Esophagus squamous epithelium (tissue), 5 donors: Measurements from ENCODE around the gene NOSTRIN. TPM values are rescaled to one million over a fixed set of nuclear protein-coding genes. Genes with fewer than 3 reads are reported as not detected.

ENCODE experiments used
- DNase-seq: peaks from one replicate; lab custom pipeline; 2025; lab: John Stamatoyannopoulos, UW
- H3K27ac ChIP-seq, 4 donors: fragments of 200-600 bp; sonication (generic); one replicate each; pipeline ENCODE4 v1.5.1; 2016 to 2019; ENCODE audit warnings: mild to moderate bottlenecking in 1 of 4
- H3K27me3 ChIP-seq, 4 donors: fragments of 200-600 bp; sonication (generic); 1 replicate in 3 of 4; 2 replicates in 1 of 4; pipeline versions ENCODE4 v1.5.1 to v1.6.0; 2017 to 2021; ENCODE audit warnings: antibody characterized with exemption in 1 of 4
- H3K36me3 ChIP-seq, 3 donors: fragments of 200-600 bp; sonication (generic); one replicate each; pipeline ENCODE4 v1.5.1; 2016 to 2019
- H3K4me1 ChIP-seq, 3 donors: fragments of 200-600 bp; sonication (generic); one replicate each; pipeline ENCODE4 v1.5.1; 2017 to 2019
- H3K4me3 ChIP-seq, 4 donors: fragments of 200-600 bp; sonication (generic); 1 replicate in 3 of 4; 2 replicates in 1 of 4; pipeline ENCODE4 v1.5.1; 2016 to 2019; ENCODE audit warnings: mild to moderate bottlenecking in 2 of 4, moderate library complexity in 1 of 4
- H3K9me3 ChIP-seq, 3 donors: fragments of 200-600 bp; sonication (generic); one replicate each; pipeline ENCODE4 v1.5.1; 2016 to 2019
- POLR2A ChIP-seq, 4 donors: fragments of 450-650 bp; IDR thresholded peaks; one replicate each; pipeline ENCODE4 v1.6.1; 2017; ENCODE audit warnings: antibody characterized with exemption in 4 of 4, mild to moderate bottlenecking in 4 of 4, moderate library complexity in 3 of 4
- WGBS, 2 donors: methylation state at CpG; one replicate each; pipeline ENCODE4 v1.1.5; 2018; 5-methylcytosine and 5-hydroxymethylcytosine counted together
- intact Hi-C: fragments of 100-400 bp; cut with DNase I; formaldehyde crosslinking; loops from one replicate; pipeline ENCODE4 v1.15.0; 2022
- total RNA-seq, 4 donors: library from RNA; depleted of rRNA; stranded (reverse); fragments of >200 nt; gene quantifications; one replicate each; pipeline ENCODE4 v1.1.0, GENCODE V29; 2016
- TF ChIP-seq, protein P1 (sequence below), 6 experiments: fragments of 450-650 bp in 4 of 6; fragments of 200-600 bp in 2 of 6; sonication (generic) in 2 of 6; IDR thresholded peaks; one replicate each; pipeline ENCODE4 v1.5.1; 2016 to 2019; ENCODE audit warnings: antibody characterized with exemption in 6 of 6, mild to moderate bottlenecking in 4 of 6, moderate library complexity in 4 of 6
- donor health status: DM: yes; HTN: yes; CAD: no.

Gene NOSTRIN
- total RNA-seq, 4 donors from 2014 or later, result 0.76 to 15.6 (median 4.2) TPM

DNA sequence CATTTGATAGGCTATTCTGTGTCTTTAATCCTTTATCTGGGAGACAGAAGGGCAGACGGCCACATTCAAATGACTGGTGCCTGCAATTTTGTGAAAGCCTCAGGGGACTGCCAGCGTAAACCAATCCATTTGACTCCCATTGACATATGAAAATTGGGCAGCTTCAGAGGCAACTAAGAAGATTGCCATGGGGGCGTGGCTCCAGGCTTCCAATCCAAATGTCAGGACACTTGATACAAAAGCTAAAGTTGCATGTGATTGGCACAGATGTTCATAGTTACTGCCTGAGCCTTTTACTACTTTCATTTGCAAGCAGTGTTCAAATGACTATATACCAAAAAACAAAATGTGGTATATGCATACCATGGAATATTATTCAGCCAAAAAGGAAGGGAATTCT lies 45.8 kb downstream of the NOSTRIN start:
- Histone ChIP-seq H3K4me1 (no peaks in the 10 kb centered on the region), H3K27me3 (no peaks in the 10 kb centered on the region), H3K36me3 (no peaks in the 10 kb centered on the region), H3K4me3 (no peak overlapping the region), H3K27ac (no peak overlapping the region), H3K9me3 (no peaks in the 10 kb centered on the region)
- no peak for TF ChIP-seq POLR2A (IDR thresholded peaks at IDR 0.05)
- TF ChIP-seq, protein P1, sequence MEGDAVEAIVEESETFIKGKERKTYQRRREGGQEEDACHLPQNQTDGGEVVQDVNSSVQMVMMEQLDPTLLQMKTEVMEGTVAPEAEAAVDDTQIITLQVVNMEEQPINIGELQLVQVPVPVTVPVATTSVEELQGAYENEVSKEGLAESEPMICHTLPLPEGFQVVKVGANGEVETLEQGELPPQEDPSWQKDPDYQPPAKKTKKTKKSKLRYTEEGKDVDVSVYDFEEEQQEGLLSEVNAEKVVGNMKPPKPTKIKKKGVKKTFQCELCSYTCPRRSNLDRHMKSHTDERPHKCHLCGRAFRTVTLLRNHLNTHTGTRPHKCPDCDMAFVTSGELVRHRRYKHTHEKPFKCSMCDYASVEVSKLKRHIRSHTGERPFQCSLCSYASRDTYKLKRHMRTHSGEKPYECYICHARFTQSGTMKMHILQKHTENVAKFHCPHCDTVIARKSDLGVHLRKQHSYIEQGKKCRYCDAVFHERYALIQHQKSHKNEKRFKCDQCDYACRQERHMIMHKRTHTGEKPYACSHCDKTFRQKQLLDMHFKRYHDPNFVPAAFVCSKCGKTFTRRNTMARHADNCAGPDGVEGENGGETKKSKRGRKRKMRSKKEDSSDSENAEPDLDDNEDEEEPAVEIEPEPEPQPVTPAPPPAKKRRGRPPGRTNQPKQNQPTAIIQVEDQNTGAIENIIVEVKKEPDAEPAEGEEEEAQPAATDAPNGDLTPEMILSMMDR (IDR thresholded peaks at IDR 0.05), result no peak
- WGBS, 2 donors, result 79 to 96% methylated on average over 3 of the region's 3 CpGs
- DNase-seq, result no peak
- intact Hi-C loops, result no loop called here

DNA sequence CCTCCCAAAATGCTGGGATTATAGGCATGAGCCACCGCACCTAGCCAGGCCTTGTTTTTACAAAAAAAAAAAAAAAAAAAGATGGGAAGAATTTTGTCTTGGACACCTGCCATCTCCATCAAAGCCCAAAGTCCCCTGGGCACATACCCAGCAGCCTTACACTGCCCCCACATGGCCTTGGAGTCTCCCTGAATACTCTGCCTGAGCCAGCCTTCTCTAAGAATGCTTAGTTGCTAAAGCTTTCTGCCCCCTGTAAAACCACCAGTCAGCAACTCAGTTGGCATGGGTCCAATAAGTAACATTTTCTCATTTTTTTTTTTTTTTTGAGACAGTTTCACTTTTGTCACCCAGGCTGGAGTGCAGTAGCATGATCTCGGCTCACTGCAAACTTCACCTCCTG lies 47.2 kb downstream of the NOSTRIN start:
- 40 to 77% methylated on average over 1 to 2 of the region's 2 CpGs for WGBS, 2 donors
- no peaks in the 10 kb centered on the region for H3K27me3 ChIP-seq
- no peak overlapping the region for H3K4me3 ChIP-seq
- no peak for TF ChIP-seq POLR2A (IDR thresholded peaks at IDR 0.05)
- TF ChIP-seq, protein P1 (IDR thresholded peaks at IDR 0.05), result no peak
- no peaks in the 10 kb centered on the region for H3K4me1 ChIP-seq
- H3K36me3 ChIP-seq, result no peaks in the 10 kb centered on the region
- DNase-seq, result no peak
- intact Hi-C loops, result no loop called here
- no peak overlapping the region for H3K27ac ChIP-seq
- H3K9me3 ChIP-seq, result no peaks in the 10 kb centered on the region

DNA sequence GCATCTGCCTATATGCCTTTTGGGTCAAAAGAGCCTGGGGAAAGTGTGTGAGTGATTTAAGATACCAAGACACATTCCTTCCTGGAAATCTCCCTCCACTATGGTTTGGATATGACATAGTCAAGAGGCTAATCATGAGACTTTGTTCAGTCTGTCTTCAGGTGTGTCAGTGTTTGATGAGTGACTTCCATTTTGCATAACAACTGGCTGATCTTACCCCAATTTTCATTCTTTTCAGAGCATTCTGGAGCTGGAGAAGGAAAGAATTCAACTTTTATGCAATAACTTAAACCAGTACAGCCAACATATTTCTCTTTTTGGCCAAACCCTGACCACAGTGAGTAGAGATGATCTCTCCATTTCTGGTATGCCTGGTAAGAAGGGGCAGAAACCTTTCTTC lies 48.4 kb downstream of the NOSTRIN start:
- DNase-seq, result no peak
- Histone ChIP-seq H3K27me3 (no peaks in the 10 kb centered on the region), H3K9me3 (no peaks in the 10 kb centered on the region), H3K4me1 (no peaks in the 10 kb centered on the region), H3K36me3 (no peaks in the 10 kb centered on the region), H3K4me3 (no peak overlapping the region), H3K27ac (no peak overlapping the region)
- TF ChIP-seq, protein P1 (IDR thresholded peaks at IDR 0.05), result no peak
- TF ChIP-seq POLR2A (IDR thresholded peaks at IDR 0.05), result no peak
- intact Hi-C loops, result no loop called here

DNA sequence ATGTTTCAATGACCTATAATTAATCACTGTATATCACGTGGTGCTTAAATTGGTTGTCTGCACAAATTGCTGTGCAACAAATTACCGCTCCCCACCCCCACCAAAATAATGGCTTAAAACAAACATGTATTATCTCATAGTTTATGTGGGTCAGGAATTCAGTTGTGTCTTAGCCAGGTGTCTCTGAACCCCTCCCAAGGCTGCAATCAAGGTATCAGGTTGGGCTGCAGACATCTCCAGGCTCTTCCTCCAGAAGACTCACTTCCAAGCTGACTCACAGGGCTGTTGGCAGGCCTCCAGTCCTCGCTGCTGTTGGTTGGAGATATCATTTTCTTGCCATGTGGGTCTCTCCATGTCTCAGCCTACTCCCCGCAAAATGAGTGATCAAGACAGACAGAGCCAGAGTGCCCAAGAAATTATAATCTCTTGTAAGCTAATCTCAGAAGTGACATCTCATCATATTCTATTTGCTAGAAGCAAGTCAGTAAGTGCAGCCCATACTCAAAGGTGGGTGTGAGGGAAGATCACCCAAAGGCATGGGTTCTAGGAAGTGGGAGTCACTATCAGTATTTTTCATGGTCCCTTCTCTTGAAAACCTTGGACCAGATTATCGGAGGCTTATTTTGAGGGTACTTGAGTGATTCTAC lies 49.4 kb downstream of the NOSTRIN start:
- intact Hi-C loops, result no loop called here
- Histone ChIP-seq H3K4me1 (no peaks in the 10 kb centered on the region), H3K27me3 (no peaks in the 10 kb centered on the region), H3K4me3 (no peak overlapping the region), H3K27ac (no peak overlapping the region), H3K9me3 (no peaks in the 10 kb centered on the region), H3K36me3 (no peaks in the 10 kb centered on the region)
- no peak for DNase-seq
- WGBS, 2 donors, result 61 to 70% methylated on average over 4 of the region's 5 CpGs
- TF ChIP-seq POLR2A (IDR thresholded peaks at IDR 0.05), result no peak
- TF ChIP-seq, protein P1 (IDR thresholded peaks at IDR 0.05), result no peak

DNA sequence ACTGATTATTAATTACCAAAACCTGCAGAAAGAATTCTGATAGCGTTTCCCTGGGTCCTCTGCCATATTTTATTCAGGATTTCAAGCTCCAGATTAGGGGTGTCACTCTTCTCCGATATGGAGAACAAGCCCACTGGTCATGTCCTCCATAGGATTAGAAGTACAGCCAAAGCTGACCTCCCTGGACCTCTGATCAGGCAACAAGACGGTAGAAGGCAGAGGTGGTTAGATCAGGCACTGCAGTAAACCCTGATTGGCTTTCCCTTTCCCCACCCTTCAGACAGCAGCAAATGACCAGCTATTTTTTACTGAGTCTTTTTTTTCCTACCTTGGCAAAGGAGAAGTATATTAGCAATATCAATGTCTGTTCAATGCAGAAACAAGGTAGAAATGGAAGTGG lies 50.0 kb downstream of the NOSTRIN start:
- intact Hi-C loops, result no loop called here
- no peaks in the 10 kb centered on the region for H3K36me3 ChIP-seq
- 33 to 70% methylated on average over 3 of the region's 3 CpGs for WGBS, 2 donors

DNA sequence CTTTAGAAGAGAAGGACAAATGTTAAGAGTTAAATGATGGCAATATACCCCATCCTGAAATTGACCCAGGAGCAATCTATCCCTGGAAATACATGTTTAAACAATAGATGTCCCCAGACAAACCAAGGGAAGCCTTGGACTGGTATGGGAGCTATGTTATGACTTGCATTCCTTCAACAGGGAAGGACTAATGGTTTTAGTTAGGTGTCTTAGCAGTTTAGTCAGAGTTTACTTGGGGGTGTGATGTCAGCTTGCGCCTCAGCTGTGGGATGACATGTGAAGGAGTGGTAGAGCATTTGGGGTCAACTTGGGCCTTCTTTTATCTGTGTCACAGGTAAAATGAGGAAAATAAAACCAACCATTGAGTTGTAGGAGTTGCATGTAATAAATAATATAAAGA lies 51.0 kb downstream of the NOSTRIN start:
- Histone ChIP-seq H3K36me3 (no peaks in the 10 kb centered on the region), H3K27ac (no peak overlapping the region), H3K27me3 (no peaks in the 10 kb centered on the region), H3K4me3 (no peak overlapping the region), H3K9me3 (no peaks in the 10 kb centered on the region), H3K4me1 (no peaks in the 10 kb centered on the region)
- intact Hi-C loops, result no loop called here
- no peak for DNase-seq
- TF ChIP-seq, protein P1 (IDR thresholded peaks at IDR 0.05), result no peak
- no peak for TF ChIP-seq POLR2A (IDR thresholded peaks at IDR 0.05)
- 92 to 100% methylated on average over 1 of the region's 1 CpG for WGBS, 2 donors

More for the DNA sequence above, 50.0 kb downstream of the NOSTRIN start:
- no peak for DNase-seq
- H3K4me1 ChIP-seq, result no peaks in the 10 kb centered on the region
- no peaks in the 10 kb centered on the region for H3K27me3 ChIP-seq
- no peak for TF ChIP-seq POLR2A (IDR thresholded peaks at IDR 0.05)
- H3K27ac ChIP-seq, result no peak overlapping the region
- H3K4me3 ChIP-seq, result no peak overlapping the region
- H3K9me3 ChIP-seq, result no peaks in the 10 kb centered on the region
